Measurements from ENCODE around the gene ZNF649. TPM values are rescaled to one million over a fixed set of nuclear protein-coding genes. Genes with fewer than 3 reads are reported as not detected.
A peak's percentile ranks its signal among the peaks of the same experiment; 100 is the strongest.

The ZNF649 gene
- polyA plus RNA-seq, 1 experiment, result 3.6 TPM

DNA sequence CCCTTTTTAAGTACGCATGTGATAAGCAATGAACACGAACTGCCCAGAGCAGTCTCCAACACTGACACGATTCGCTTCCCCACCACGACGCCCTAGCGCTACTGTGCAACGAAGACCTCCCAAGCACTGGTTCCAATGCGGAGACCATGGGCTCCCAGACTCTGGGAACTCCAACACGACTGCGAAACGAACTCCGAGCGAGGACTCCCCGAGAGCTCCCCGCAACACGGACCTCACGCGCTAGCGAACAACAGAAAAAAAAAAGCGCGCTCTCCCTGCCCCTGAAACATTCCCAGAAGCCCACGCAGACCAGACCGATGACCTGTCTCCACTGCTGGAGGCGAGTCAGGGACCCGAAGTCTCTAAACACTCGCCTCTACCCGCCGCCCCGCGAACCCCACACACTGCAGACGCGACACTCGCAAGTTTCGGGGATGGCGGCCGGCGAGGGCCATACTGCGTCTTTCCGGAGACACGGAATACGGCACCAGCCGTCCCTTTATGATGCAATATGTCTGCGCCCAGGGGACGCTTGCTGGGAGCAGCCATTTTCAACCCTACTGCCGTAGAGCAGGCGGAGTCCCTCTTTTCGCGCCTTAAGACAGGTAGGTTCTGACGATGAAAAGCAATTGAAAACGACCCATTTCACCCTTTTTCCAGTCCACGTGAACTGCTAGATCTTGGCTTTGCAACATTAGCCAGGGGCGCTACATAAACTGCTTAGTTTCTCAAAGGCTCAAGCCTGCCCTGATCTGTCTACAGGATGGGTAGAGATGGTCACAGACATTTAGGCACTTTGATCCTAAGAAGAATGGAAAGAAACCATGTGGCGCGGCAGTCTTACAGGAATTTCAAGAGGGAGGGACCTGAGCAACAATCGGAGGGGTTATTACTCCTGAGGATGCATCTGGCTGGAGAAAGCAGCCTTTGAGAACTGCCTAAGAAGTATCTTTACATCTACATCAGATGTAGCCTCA, 17.0 kb downstream of the ZNF649 start, which contains the start of gene ZNF577:
Gene ZNF577 (minus strand): TSS at position 430 of the 977 bp plus-strand sequence. CDS start 7,569 bp downstream, outside the sequence.
- CTCF ChIA-PET, result interaction anchor here (0.6 kb wide), 1 partner anchor 161 kb away, joined by 3 read pairs; the partner anchor contains the start of gene ZNF432
- Histone ChIP-seq H3K27ac (ENCODE audit: low read depth, low read length) (peak within 1 kb of the TSS; percentile 71), H3K4me3 (ENCODE audit: low read depth, low read length) (peak within 1 kb of the TSS; percentile 80), H3K9me3 (ENCODE audit: control insufficient read depth, insufficient read depth, low read length) (peaks cover 33% of the 10 kb centered on the region), H3K27me3 (ENCODE audit: control insufficient read depth, insufficient read depth, low read length) (no peaks in the 10 kb centered on the region)
- TF ChIP-seq, protein P1, sequence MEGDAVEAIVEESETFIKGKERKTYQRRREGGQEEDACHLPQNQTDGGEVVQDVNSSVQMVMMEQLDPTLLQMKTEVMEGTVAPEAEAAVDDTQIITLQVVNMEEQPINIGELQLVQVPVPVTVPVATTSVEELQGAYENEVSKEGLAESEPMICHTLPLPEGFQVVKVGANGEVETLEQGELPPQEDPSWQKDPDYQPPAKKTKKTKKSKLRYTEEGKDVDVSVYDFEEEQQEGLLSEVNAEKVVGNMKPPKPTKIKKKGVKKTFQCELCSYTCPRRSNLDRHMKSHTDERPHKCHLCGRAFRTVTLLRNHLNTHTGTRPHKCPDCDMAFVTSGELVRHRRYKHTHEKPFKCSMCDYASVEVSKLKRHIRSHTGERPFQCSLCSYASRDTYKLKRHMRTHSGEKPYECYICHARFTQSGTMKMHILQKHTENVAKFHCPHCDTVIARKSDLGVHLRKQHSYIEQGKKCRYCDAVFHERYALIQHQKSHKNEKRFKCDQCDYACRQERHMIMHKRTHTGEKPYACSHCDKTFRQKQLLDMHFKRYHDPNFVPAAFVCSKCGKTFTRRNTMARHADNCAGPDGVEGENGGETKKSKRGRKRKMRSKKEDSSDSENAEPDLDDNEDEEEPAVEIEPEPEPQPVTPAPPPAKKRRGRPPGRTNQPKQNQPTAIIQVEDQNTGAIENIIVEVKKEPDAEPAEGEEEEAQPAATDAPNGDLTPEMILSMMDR (IDR thresholded peaks at IDR 0.05; ENCODE audit: low read depth, low read length), result no peak
- DNase-seq (ENCODE audit: low read depth, low spot score), result peak; percentile 74
- POLR2A ChIA-PET, result interaction anchor here (0.6 kb wide), 2 partner anchors 16 to 317 kb away, joined by 4 to 5 read pairs; partner anchors contain the start of gene ZNF175

DNA sequence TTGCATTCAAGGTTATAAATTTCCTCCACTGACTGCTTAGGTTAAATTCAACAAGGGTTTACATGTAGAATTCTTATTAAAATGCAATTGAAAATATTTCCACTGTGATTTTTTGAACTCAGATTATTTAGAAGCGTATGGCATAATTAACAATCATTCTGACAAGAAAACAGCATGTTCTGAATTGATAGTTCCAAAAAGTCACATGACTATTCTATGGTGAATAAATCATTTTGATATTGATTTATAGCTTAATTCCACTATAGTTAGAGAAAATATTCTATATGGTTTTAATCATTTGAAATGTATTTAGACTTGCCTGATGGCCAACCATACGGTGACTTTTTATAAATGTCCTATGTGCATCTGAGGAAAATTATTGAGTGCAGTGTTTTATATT, 20.1 kb downstream of the ZNF649 start:
- Histone ChIP-seq H3K4me3 (ENCODE audit: low read depth, low read length) (no peak overlapping the region), H3K27me3 (ENCODE audit: control insufficient read depth, insufficient read depth, low read length) (no peaks in the 10 kb centered on the region), H3K9me3 (ENCODE audit: control insufficient read depth, insufficient read depth, low read length) (peaks cover 13% of the 10 kb centered on the region), H3K27ac (ENCODE audit: low read depth, low read length) (no peak overlapping the region)
- DNase-seq (ENCODE audit: low read depth, low spot score), result no peak
- POLR2A ChIA-PET, result no interaction called here
- TF ChIP-seq, protein P1 (IDR thresholded peaks at IDR 0.05; ENCODE audit: low read depth, low read length), result no peak
- CTCF ChIA-PET, result interaction anchor here (1.9 kb wide), 1 partner anchor 107 kb away, joined by 4 read pairs; no protein-coding TSS in a partner anchor

DNA sequence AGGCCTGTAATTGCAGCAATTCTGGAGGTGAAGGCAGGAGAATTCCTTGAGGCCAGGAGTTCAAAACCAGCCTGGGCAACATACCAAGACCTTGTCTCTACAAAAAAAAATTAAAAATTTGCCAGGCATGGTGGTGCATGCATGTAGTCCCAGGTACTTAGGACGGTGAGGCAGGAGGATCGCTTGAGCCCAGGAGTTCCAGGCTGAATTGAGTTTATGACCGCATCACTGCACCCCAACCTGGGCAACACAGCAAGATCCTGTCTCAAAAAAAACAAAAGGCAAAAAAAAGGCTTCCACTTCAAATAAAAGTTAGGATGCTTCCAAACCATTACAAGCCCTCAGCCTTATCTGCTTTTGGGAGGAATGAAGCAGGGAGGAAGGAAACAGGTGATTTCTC, 22.3 kb downstream of the ZNF649 start:
- POLR2A ChIA-PET, result no interaction called here
- Histone ChIP-seq H3K27me3 (ENCODE audit: control insufficient read depth, insufficient read depth, low read length) (no peaks in the 10 kb centered on the region), H3K4me3 (ENCODE audit: low read depth, low read length) (no peak overlapping the region), H3K27ac (ENCODE audit: low read depth, low read length) (no peak overlapping the region), H3K9me3 (ENCODE audit: control insufficient read depth, insufficient read depth, low read length) (peaks cover 6% of the 10 kb centered on the region)
- CTCF ChIA-PET, result no interaction called here
- DNase-seq (ENCODE audit: low read depth, low spot score), result no peak
- TF ChIP-seq, protein P1 (IDR thresholded peaks at IDR 0.05; ENCODE audit: low read depth, low read length), result no peak

DNA sequence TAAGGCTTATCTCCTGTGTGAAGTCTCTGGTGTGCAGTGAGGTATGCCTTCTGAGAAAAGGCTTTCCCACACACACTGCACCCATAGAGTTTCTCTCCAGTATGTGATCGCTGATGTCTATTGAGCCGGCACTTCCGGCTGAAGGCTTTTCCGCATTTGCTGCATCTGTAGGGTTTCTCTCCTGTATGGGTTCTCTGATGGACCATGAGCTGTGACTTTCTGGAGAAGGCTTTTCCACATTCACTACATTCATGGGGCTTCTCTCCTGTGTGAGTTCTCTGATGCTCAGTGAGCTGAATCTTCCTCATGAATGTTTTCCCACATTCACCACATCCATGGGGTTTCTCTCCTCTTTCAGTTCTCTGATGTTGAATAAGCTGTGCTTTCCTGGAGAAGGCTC, 31.7 kb downstream of the ZNF649 start:
- Histone ChIP-seq H3K9me3 (ENCODE audit: control insufficient read depth, insufficient read depth, low read length) (peaks cover 51% of the 10 kb centered on the region), H3K27me3 (ENCODE audit: control insufficient read depth, insufficient read depth, low read length) (no peaks in the 10 kb centered on the region), H3K27ac (ENCODE audit: low read depth, low read length) (no peak overlapping the region), H3K4me3 (ENCODE audit: low read depth, low read length) (no peak overlapping the region)
- DNase-seq (ENCODE audit: low read depth, low spot score), result no peak
- TF ChIP-seq, protein P1 (IDR thresholded peaks at IDR 0.05; ENCODE audit: low read depth, low read length), result no peak
- ChIA-PET POLR2A (no interaction called here), CTCF (no interaction called here)
